CD4-positive, CD25-positive, alpha-beta regulatory T cell (primary cell): Measurements from ENCODE around the gene ADPRH. TPM values are rescaled to one million over a fixed set of nuclear protein-coding genes. Genes with fewer than 3 reads are reported as not detected.

Experiments
- ATAC-seq, 2 donors: fragments of 150-1000 bp; cut with Tn5 transposase; one replicate each; pipeline ENCODE4 v1.10.0; 2021; ENCODE audit warnings: low read depth in 2 of 2, moderate number of reproducible peaks in 2 of 2, moderate library complexity in 1 of 2
- DNase-seq, 3 donors: peaks; one replicate each; pipeline versions ENCODE4 v3.0.0 to v3.0.0-alpha.2; 2012 to 2022; ENCODE audit warnings: mixed read lengths in 1 of 3
- H3K27ac ChIP-seq: one replicate; pipeline ENCODE4 v1.7.0; 2013; ENCODE audit warnings: mild to moderate bottlenecking, low read length; ENCODE audit not compliant: insufficient read depth, poor library complexity, severe bottlenecking
- H3K27me3 ChIP-seq: one replicate; pipeline ENCODE4 v1.7.0; 2013; ENCODE audit warnings: low read length; ENCODE audit not compliant: control insufficient read depth, insufficient read depth
- H3K36me3 ChIP-seq: one replicate; pipeline ENCODE4 v1.7.0; 2013; ENCODE audit warnings: mild to moderate bottlenecking, low read length, moderate library complexity; ENCODE audit not compliant: control insufficient read depth, insufficient read depth
- H3K4me1 ChIP-seq: 2 replicates; pipeline ENCODE4 v1.7.0; 2013; ENCODE audit warnings: mild to moderate bottlenecking, low read length; ENCODE audit not compliant: insufficient read depth, control insufficient read depth, poor library complexity, severe bottlenecking
- H3K4me3 ChIP-seq: one replicate; pipeline ENCODE4 v1.7.0; 2013; ENCODE audit warnings: low read depth, mild to moderate bottlenecking, low read length, moderate library complexity
- H3K9me3 ChIP-seq, 2 experiments: 1 replicate in 1 of 2; 2 replicates in 1 of 2; pipeline ENCODE4 v1.7.0; 2013; ENCODE audit warnings: low read length in 2 of 2, mild to moderate bottlenecking in 1 of 2, moderate library complexity in 1 of 2; ENCODE audit not compliant: control insufficient read depth in 2 of 2
- H3K27ac Mint-ChIP-seq, 3 donors: one replicate each; pipeline ENCODE4 v1.8.0; 2020 to 2022; ENCODE audit warnings: mild to moderate bottlenecking in 3 of 3, mixed read lengths in 3 of 3, moderate library complexity in 2 of 3
- H3K27me3 Mint-ChIP-seq: one replicate; pipeline ENCODE4 v1.8.0; 2022; ENCODE audit warnings: mild to moderate bottlenecking, mixed read lengths
- H3K36me3 Mint-ChIP-seq: one replicate; pipeline ENCODE4 v1.8.0; 2020; ENCODE audit warnings: mixed read lengths
- H3K4me1 Mint-ChIP-seq, 4 donors: one replicate each; pipeline ENCODE4 v1.8.0; 2020 to 2022; ENCODE audit warnings: mixed read lengths in 4 of 4, mild to moderate bottlenecking in 1 of 4
- H3K4me3 Mint-ChIP-seq, 4 donors: one replicate each; pipeline ENCODE4 v1.8.0; 2020 to 2022; ENCODE audit warnings: mild to moderate bottlenecking in 4 of 4, mixed read lengths in 4 of 4, moderate library complexity in 3 of 4
- H3K9me3 Mint-ChIP-seq, 7 donors: one replicate each; pipeline ENCODE4 v1.8.0; 2020 to 2022; ENCODE audit warnings: mixed read lengths in 7 of 7, mild to moderate bottlenecking in 3 of 7, moderate library complexity in 2 of 7
- polyA plus RNA-seq, 4 donors: library from polyadenylated mRNA; unstranded; fragments of 300-500 nt; fragmentation: Illumina TruSeq; gene quantifications; one replicate each; pipeline ENCODE4 v1.2.3, GENCODE V29; 2021
- total RNA-seq: library from RNA; stranded (reverse); gene quantifications from one replicate; pipeline ENCODE4 v1.2.3, GENCODE V29; 2022

The ADPRH gene
- total and polyA plus RNA-seq, 5 donors from 2014 or later = 6.2 to 17.2 (median 12.1) TPM

DNA sequence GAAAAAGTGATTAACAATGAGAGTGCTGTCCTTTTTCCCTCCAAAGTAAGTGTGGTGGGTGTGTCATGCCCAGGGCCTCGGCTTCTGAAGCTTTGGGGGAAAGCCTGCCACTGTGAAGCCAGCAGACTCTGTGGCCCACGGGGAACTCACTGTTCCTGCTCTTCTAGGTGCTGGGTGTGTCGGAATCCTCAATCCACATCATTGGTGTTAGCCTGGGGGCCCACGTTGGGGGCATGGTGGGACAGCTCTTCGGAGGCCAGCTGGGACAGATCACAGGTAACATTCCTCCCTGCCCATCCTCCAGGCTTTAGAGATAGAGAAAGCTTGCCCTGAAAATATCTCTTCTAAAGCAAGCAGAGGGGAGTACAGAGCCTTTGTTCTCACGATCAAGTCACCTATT is 30.0 kb downstream of the ADPRH start:
- Mint-ChIP-seq H3K9me3 (peaks cover 0 to 1% (median 0%) of the 10 kb centered on the region in 7 donors), H3K27ac (no peak overlapping the region), H3K27me3 (peaks cover 9% of the 10 kb centered on the region), H3K4me1 (peaks cover 0 to 5% (median 0%) of the 10 kb centered on the region in 4 donors), H3K36me3 (no peaks in the 10 kb centered on the region), H3K4me3 (no peak overlapping the region)
- no peak for ATAC-seq
- DNase-seq = no peak
- no peaks in the 10 kb centered on the region for H3K4me1 ChIP-seq
- H3K27ac ChIP-seq = no peak overlapping the region
- no peak overlapping the region for H3K4me3 ChIP-seq
- H3K27me3 ChIP-seq = no peaks in the 10 kb centered on the region
- no peaks in the 10 kb centered on the region for H3K36me3 ChIP-seq
- H3K9me3 ChIP-seq = no peaks in the 10 kb centered on the region

DNA sequence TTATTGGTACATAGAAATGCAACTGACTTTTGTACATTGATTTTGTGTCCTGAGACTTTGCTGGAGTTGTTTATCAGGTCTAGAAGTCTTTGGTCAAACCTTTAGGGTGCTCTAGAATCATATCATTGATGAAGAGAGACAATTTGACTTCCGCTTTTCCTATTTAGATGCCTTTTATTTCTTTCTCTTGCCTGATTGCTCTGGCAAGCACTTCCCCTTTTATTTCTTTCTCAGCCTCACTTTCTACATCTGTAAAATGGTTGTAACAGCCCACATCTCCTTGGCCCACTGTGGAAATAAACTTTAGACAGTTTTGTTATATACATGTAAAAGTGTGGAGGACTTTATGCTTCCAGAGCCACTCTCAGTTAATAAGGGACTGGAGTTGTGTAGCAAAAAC is 32.4 kb downstream of the ADPRH start:
- DNase-seq (no peak), ATAC-seq (no peak)
- Mint-ChIP-seq H3K4me3 (no peak overlapping the region), H3K9me3 (peaks cover 0 to 1% (median 0%) of the 10 kb centered on the region in 7 donors), H3K4me1 (peaks cover 0 to 5% (median 0%) of the 10 kb centered on the region in 4 donors), H3K36me3 (no peaks in the 10 kb centered on the region), H3K27me3 (peaks cover 9% of the 10 kb centered on the region), H3K27ac (no peak overlapping the region)
- Histone ChIP-seq H3K27me3 (no peaks in the 10 kb centered on the region), H3K36me3 (no peaks in the 10 kb centered on the region), H3K4me1 (no peaks in the 10 kb centered on the region), H3K27ac (no peak overlapping the region), H3K4me3 (no peak overlapping the region), H3K9me3 (no peaks in the 10 kb centered on the region)

- no peak overlapping the region for H3K27ac Mint-ChIP-seq
- Histone ChIP-seq H3K9me3 (no peaks in the 10 kb centered on the region), H3K4me3 (no peak overlapping the region), H3K36me3 (no peaks in the 10 kb centered on the region), H3K27ac (no peak overlapping the region), H3K27me3 (no peaks in the 10 kb centered on the region), H3K4me1 (no peaks in the 10 kb centered on the region)
- peaks cover 6% of the 10 kb centered on the region for H3K27me3 Mint-ChIP-seq
- no peaks in the 10 kb centered on the region for H3K4me1 Mint-ChIP-seq
- no peaks in the 10 kb centered on the region for H3K36me3 Mint-ChIP-seq
- H3K9me3 Mint-ChIP-seq = no peaks in the 10 kb centered on the region
- H3K4me3 Mint-ChIP-seq = no peak overlapping the region
- ATAC-seq = no peak
- no peak for DNase-seq
These were observed 33.9 kb downstream of the ADPRH start for GRCh38 chr3:119613201-119613600.

DNA sequence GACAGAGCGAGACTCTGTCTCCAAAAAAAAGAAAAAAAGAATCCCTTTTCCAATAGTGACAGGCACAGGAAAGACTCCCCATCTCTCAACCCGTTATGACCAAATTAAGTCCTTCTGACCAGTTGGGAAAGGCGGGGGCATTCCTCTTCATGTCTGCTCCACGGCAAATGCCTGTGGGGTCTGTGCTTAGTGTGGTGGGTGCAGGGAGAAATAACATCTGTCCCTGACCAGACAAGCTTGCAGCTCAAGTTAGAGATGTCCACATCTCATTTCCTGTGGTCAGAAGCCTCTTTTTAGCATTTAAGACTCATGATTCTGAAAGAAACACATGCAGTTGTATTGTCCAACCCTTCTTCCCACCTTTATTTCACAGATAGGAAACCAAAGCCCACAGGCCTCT is 34.6 kb downstream of the ADPRH start:
- Histone ChIP-seq H3K4me1 (no peaks in the 10 kb centered on the region), H3K4me3 (no peak overlapping the region), H3K9me3 (no peaks in the 10 kb centered on the region), H3K27ac (no peak overlapping the region), H3K27me3 (no peaks in the 10 kb centered on the region), H3K36me3 (no peaks in the 10 kb centered on the region)
- Mint-ChIP-seq H3K9me3 (no peaks in the 10 kb centered on the region), H3K36me3 (no peaks in the 10 kb centered on the region), H3K27me3 (peaks cover 6% of the 10 kb centered on the region), H3K27ac (no peak overlapping the region), H3K4me3 (no peak overlapping the region), H3K4me1 (no peaks in the 10 kb centered on the region)
- no peak for ATAC-seq
- DNase-seq = no peak

DNA sequence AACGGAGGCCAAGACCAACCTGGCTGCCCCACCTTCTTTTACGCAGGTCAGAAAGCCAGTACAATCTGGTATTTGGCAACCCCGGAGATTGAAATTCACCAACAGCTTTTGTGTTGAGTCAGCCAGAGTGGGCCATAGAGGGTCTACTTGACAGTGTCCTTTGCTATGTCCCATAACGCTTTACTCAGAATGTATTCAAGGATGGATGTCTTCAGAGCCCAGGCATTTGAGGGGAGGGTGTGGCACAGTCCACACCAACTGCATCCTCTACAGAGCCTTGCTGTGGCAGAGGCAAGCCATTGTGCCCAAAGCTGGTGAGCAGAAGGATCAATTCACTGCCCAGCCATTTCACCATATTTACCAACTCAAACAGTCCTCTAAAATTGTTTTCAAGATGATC is 36.8 kb downstream of the ADPRH start:
- no peak overlapping the region for H3K4me3 ChIP-seq
- DNase-seq = no peak
- Mint-ChIP-seq H3K4me1 (no peaks in the 10 kb centered on the region), H3K27ac (no peak overlapping the region), H3K36me3 (no peaks in the 10 kb centered on the region), H3K27me3 (peaks cover 6% of the 10 kb centered on the region), H3K4me3 (no peak overlapping the region), H3K9me3 (no peaks in the 10 kb centered on the region)
- H3K27me3 ChIP-seq = no peaks in the 10 kb centered on the region
- ATAC-seq = no peak
- no peaks in the 10 kb centered on the region for H3K9me3 ChIP-seq
- no peaks in the 10 kb centered on the region for H3K4me1 ChIP-seq
- no peaks in the 10 kb centered on the region for H3K36me3 ChIP-seq
- no peak overlapping the region for H3K27ac ChIP-seq

DNA sequence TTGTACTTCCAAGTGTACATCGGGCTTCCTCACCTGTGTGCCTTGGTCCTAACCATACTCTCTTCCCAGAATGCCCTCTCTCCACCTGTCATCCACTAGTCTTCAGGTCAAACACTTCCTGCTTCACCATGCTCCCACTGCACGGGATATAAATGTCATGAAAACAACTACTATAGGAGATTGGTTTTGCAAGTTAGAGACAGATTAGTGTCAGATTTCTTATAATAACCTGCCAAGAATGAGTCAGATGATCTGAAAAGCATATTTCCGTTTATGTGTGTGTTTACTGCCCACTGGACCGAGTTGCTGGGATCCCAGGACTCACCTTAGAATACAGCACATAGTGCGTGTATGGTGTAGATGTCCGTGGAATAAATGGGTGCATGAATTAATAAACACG is 39.8 kb downstream of the ADPRH start:
- no peak overlapping the region for H3K27ac ChIP-seq
- no peak overlapping the region for H3K4me3 ChIP-seq
- H3K36me3 ChIP-seq = no peaks in the 10 kb centered on the region
- no peaks in the 10 kb centered on the region for H3K27me3 ChIP-seq
- H3K27ac Mint-ChIP-seq = no peak overlapping the region
- no peak for DNase-seq
- no peak overlapping the region for H3K4me3 Mint-ChIP-seq
- H3K36me3 Mint-ChIP-seq = no peaks in the 10 kb centered on the region
- no peaks in the 10 kb centered on the region for H3K27me3 Mint-ChIP-seq
- no peaks in the 10 kb centered on the region for H3K4me1 Mint-ChIP-seq
- no peak for ATAC-seq
- H3K9me3 Mint-ChIP-seq = no peaks in the 10 kb centered on the region
- no peaks in the 10 kb centered on the region for H3K4me1 ChIP-seq
- H3K9me3 ChIP-seq = no peaks in the 10 kb centered on the region

DNA sequence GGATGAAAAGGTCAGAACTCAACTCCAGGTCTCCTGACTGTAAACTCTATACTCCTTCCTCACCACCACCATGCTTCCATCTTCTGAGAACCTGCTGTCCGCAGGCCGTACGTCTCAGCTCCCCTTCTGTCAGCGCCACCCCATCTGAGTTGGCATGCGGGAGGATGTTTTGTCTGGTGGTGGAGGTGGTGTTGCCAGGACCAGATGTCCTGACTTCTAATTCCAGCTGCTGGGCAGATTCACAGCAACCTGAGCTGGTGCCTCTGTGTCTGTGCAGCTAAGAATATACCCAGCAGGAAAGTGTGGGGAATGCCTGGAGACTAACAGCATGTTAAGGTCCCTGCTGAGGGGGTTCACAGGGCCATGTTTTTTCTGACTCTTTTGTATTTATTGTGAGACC is 41.6 kb downstream of the ADPRH start:
- Histone ChIP-seq H3K4me3 (no peak overlapping the region), H3K4me1 (no peaks in the 10 kb centered on the region), H3K27ac (no peak overlapping the region), H3K36me3 (no peaks in the 10 kb centered on the region), H3K27me3 (no peaks in the 10 kb centered on the region), H3K9me3 (no peaks in the 10 kb centered on the region)
- Mint-ChIP-seq H3K9me3 (no peaks in the 10 kb centered on the region), H3K36me3 (no peaks in the 10 kb centered on the region), H3K27ac (no peak overlapping the region), H3K27me3 (no peaks in the 10 kb centered on the region), H3K4me1 (peaks cover 0 to 4% (median 0%) of the 10 kb centered on the region in 4 donors), H3K4me3 (no peak overlapping the region)
- DNase-seq (no peak), ATAC-seq (no peak)

- Mint-ChIP-seq H3K27ac (no peak overlapping the region), H3K4me3 (no peak overlapping the region), H3K27me3 (no peaks in the 10 kb centered on the region), H3K36me3 (no peaks in the 10 kb centered on the region), H3K9me3 (no peaks in the 10 kb centered on the region), H3K4me1 (peaks cover 11 to 33% (median 21%) of the 10 kb centered on the region in 4 donors)
- Histone ChIP-seq H3K9me3 (no peaks in the 10 kb centered on the region), H3K36me3 (no peaks in the 10 kb centered on the region), H3K4me1 (peaks cover 26% of the 10 kb centered on the region), H3K27ac (no peak overlapping the region), H3K4me3 (no peak overlapping the region), H3K27me3 (no peaks in the 10 kb centered on the region)
- no peak for ATAC-seq
- no peak for DNase-seq
These were observed 44.9 kb downstream of the ADPRH start for GRCh38 chr3:119624002-119624720.
